Activated T-helper 9 cell treated with anti-CD3 and anti-CD28 coated beads, Interleukin-2, amount 50 U/mL, for 16 hours (primary cell): Measurements from ENCODE around the gene ASPN.

ENCODE experiments used
- DNase-seq: peaks from one replicate; pipeline ENCODE4 v3.0.0-alpha.2; 2020; ENCODE audit warnings: low read depth

The ASPN gene

DNA sequence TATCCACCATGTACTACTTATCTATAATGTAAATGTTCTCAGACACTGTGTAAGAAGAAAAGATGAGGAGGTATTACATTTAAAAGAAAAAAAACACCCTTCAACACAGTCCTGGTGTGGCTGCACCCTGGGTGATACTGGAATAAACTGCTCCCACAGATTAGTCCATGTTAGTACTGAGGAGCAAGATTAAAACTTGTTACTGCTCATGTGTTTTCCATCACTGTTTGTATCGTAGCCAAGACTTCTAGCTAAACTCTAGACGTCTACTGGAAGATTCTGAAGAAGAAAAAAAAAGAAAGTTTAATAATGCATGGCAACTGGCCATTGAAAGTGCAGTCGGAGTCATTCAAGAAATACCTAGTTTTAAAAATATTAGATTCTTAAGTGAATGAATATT is at the start of gene ASPN:
TSS of gene ASPN (minus strand) at position 178 of the 400 bp plus-strand sequence.
- no peak for DNase-seq

- DNase-seq: no peak
These were observed 48.6 kb upstream of the ASPN start for GRCh38 chr9:92530893-92531292.

DNA sequence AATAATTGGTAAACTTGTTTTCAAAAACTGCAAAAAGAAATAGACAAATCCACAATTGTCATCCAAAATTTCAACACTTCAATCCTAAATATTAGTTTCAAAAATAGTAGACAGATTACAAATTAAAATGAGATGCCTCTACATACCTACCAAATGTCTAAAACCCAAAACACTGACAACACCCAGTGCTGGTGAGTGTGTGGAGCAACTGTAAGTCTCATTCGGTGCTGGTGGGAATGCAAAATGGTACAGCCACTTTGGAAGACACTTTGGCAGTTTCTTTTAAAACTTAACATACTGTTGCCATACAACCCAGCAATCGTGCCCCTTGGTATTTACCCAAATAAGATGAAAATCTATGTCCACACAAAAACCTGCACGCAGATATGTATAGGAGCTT is 46.8 kb upstream of the ASPN start:
- no peak for DNase-seq

DNA sequence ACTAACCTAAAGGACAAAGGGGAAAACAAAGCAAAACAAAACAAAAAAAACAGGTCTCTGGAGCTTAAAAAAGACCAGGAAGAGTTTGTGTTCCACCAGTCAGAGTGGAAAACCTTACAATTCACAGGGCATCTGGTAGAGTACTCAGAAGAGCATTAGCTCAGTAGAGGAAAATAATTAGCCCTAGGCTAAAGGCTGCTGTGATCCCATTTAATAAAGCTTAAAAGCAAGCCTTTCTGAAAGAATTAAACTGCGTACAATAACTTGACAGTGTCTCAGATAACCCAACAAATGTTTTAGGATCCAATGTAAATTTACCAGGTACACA is 46.2 kb upstream of the ASPN start:
- no peak for DNase-seq

DNA sequence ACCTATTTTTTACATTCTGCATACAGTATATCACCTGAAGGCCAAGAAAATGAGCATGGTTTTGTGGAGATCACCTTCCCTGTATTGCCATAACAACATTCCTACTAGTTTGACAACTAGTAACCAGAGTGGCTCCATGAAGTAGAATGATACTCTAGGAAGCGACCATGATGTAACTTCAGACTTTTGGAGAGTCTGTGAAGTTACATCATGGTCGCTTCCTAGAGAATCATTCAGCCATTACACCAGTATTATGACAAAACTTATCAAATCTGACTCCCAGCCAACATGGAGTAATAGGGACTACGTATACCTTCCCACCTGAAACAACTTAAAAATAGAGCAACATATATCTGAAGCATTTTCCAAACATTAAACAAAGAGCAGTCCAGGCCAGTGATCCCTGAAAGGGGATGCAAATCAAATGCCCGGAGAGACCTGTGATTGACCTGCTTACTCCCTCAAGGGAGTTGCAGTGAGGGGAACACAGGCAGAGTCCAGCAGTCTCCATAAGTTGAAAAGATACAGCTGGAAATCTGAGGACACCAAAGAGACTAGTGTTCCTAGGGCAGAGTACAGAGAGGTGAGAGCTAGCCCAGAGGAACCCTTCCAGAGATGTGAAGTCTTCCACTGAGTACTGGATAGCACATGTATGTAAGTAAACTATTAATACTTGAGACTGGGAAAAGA is 45.7 kb upstream of the ASPN start:
- no peak for DNase-seq

DNA sequence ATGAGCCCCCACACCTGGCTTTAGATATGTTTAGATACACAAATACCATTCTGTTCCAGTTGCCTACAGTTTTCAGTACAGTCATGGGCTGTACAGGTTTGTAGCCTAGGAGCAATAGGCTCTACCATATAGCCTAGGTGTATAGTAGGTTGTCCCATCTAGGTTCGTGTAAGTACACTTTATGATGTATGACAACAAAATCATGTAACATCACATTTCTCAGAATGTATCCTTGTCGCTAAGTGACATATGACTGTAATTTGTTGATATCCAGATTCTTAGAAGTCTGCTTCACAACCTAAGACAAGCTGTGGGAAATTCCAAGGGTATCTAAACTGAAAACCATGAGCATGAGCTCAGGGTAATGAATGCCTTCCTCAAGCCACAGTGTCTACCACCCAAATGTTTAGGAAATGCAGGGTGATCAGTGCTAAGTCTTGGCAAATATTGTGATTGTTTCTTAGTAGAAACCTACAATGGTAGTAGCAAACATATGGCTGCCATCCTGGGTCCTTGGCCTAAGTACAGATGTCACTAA is 45.1 kb upstream of the ASPN start:
- no peak for DNase-seq

GRCh38 chr9:92525306-92525705 is 43.0 kb upstream of the ASPN start:
- DNase-seq: no peak

DNA sequence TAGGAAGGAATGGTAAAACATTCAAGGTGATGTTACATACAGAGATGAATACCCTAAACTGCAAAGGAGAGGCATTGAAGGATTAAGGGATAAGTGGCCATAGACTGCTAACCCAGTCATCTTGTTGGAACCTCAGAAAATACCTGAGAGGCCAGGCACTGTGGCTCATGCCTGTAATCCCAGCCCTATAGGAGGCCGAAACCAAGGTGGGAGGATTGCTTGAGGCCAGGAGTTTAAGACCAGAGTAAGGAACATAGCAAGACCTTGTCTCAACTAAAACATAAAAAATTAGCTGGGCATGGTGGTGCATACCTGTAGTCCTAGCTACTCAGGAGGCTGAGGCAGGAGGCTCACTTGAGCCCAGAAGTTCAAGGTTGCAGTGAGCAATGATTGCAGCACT is 42.6 kb upstream of the ASPN start:
- no peak for DNase-seq

DNA sequence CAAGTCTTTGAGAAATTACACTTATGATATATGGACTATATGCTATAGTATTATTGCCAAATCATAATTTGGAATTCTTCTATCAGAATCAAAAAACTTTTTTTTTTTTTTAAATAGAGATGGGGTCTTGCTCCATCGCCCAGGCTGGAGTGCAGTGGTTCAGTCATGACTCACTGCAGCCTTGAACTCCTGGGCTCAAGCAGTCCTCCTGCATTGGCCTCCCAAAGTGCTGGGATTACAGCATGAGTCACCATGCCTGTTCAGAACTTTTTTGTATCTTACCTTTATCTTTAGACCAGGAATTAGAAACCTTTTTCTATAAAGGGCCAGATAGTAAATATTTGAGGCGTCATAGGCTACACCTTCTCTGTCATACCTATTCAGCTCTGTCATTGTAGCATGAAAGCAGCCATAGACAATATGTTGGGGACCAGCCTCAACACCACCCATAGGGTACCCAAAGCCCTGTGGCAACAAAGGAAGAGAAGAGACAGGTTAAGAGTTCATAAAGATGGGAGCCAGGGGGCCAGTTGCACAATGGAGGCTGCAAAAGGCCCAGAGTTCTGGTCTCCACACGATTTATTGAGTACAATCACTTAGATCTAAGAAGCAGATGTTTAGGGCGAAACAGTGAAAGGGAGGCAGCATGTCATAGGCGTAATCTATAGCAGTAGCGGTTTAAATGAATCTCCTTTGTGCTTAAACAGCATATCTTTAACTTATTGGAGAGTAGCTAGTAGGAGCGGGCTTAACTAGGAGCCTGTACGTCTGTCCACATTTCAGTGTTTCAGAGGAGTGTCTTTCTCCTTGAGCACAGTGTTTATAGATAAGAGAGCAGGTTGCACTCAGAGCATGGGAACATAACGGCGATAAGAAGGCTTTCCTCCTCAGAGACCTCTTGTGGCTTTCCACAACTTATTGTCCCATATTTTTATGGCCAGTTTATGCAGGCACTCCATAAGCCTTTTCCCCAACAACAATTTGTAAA is 41.0 kb upstream of the ASPN start:
- no peak for DNase-seq

DNA sequence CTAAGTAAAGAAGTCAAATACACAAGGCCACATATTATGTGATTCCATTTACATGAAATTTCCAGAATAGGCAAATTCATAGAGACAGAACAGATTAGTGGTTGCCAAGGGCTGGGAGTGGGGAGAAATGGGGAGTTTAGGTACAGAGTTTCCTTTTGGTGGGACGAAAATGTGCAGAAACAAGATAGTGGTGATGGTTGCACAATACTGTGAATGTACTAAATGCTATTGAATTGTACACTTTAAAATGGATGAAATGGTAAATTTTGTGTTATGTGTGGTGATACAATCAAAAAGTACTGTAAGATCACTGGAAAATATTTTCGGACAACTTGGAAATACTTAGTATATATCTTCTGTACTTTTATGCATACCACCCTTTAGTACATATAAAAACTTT is 38.5 kb upstream of the ASPN start:
- DNase-seq: no peak

DNA sequence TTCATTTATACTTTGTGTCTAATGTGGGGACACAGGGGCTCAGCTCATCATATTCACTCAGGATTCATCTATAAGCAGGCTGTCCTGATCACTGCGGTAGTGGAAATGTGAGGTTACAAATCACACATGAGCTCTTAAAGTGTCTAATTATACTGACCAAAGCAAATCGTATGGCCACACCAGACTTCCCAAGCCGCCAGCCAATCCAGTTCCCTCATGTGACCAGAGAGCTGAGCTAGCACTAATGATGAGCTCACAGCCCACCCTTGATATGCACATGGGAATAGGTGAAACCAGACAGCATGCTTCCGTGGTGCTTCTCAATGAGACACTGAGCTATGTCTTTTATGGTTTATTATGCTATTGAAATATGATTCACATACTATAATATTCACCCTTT is 35.9 kb upstream of the ASPN start:
- DNase-seq: no peak

DNA sequence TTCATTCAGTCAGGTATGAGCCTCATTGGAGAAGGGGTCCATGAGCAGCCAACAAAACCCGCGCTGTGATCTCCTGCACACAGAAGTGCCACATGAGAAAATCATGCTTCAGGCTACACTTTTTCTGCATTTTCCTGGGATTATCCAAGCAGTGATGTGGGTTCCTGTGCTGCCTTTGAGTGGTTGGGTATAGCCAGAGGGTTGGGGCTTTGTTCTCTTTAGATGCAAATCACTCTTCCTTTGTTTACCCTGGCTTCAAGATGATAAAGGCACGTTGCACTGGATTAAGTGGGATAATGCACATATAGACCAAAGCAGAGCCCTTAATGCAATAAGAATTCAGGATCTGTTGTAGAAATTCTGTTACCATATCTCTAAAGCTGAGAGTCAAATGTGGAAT is 34.7 kb upstream of the ASPN start:
- DNase-seq: no peak

DNA sequence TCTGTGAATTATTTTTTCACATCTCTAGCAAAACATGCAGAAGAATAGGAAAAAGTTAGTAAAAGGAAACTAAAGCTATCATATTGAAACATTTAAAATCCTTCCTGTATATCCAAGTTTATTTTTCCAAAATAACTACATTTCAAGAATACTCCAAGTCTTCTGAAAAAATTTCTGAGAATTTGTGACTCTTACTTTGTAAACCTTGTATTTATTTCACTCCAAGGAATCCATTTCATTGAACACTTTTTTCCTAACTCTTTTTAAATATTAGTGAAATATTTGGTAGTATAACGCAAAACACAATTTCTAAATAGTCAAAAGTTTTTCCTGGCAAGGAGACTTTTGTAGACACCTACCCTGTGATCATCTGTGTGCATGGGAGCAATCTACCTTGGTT is 34.2 kb upstream of the ASPN start:
- no peak for DNase-seq

- DNase-seq: no peak
These were observed 32.3 kb upstream of the ASPN start for GRCh38 chr9:92514635-92515034.

GRCh38 chr9:92513349-92513748 is 31.0 kb upstream of the ASPN start:
- no peak for DNase-seq

DNA sequence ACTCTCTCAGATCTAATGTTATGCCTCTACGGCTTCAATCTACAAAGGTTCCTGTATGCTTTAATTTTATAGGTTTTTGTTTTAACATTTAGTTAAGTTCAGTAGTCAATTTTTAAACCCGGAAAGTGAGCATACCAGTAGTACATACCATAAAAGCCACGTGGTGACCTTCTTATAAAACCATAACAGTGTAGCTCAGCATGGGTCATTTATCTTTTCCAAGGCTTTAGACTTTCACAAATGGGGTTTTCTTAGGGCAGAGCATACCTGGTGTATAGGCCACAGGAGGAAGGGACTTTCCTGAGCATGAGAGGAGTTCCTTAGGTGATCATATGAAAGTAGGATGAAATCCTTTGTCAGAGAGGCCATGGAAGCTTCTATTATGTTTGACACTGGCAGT is 30.3 kb upstream of the ASPN start:
- DNase-seq: no peak

- no peak for DNase-seq
These were observed 28.4 kb upstream of the ASPN start for GRCh38 chr9:92510747-92511146.

GRCh38 chr9:92509050-92509449 is 26.7 kb upstream of the ASPN start:
- no peak for DNase-seq

GRCh38 chr9:92508018-92508820 is 25.9 kb upstream of the ASPN start:
- no peak for DNase-seq

- no peak for DNase-seq
These were observed 25.2 kb upstream of the ASPN start for GRCh38 chr9:92507496-92507895.

GRCh38 chr9:92507005-92507404 is 24.7 kb upstream of the ASPN start:
- no peak for DNase-seq

- DNase-seq: no peak
These were observed 24.0 kb upstream of the ASPN start for GRCh38 chr9:92506184-92506857.
